Activated CD8-positive, alpha-beta memory T cell treated with anti-CD3 and anti-CD28 coated beads for 4 hours (primary cell): ENCODE results near the gene SNHG17.
A peak's percentile ranks its signal among the peaks of the same experiment; 100 is the strongest.
"Not testable (repeated sequence)": the region's sequence is repeated elsewhere in the genome, so short reads cannot be mapped to it uniquely, and the experiment has no call there.

Experiments
- DNase-seq, 2 donors: peaks; one replicate each; pipeline ENCODE4 v3.0.0-alpha.2; 2020; ENCODE audit warnings: low read depth in 2 of 2

The SNHG17 gene

GRCh38 chr20:38447931-38448675 is 13.0 kb upstream of the SNHG17 start:
- DNase-seq = no peak

- DNase-seq = no peak
Observed at GRCh38 chr20:38447251-38447661, 12.1 kb upstream of the SNHG17 start.

GRCh38 chr20:38446441-38447209 is 11.5 kb upstream of the SNHG17 start:
- DNase-seq = peak; percentile 85 to 87

GRCh38 chr20:38445901-38446425 is 10.8 kb upstream of the SNHG17 start:
- no peak for DNase-seq

GRCh38 chr20:38445381-38445796 is 10.3 kb upstream of the SNHG17 start:
- no peak for DNase-seq

GRCh38 chr20:38441916-38442315 is 6.8 kb upstream of the SNHG17 start:
- no peak for DNase-seq

- DNase-seq = not testable (repeated sequence)
Observed at GRCh38 chr20:38441110-38441509, 6.0 kb upstream of the SNHG17 start.

- DNase-seq = no peak
Observed at GRCh38 chr20:38437796-38438195, 2.7 kb upstream of the SNHG17 start.

GRCh38 chr20:38435555-38435939 is 419 bp upstream of the SNHG17 start:
- no peak for DNase-seq

- no peak for DNase-seq
Observed at GRCh38 chr20:38434301-38434741, 807 bp downstream of the SNHG17 start.

GRCh38 chr20:38433304-38433972 is 1.7 kb downstream of the SNHG17 start:
- no peak for DNase-seq

GRCh38 chr20:38432870-38433269 is 2.3 kb downstream of the SNHG17 start:
- not testable (repeated sequence) for DNase-seq

GRCh38 chr20:38432292-38432691 is 2.8 kb downstream of the SNHG17 start:
- DNase-seq = no peak

GRCh38 chr20:38430679-38431325 is 4.3 kb downstream of the SNHG17 start:
- no peak for DNase-seq

GRCh38 chr20:38429301-38429700 is 5.8 kb downstream of the SNHG17 start:
- DNase-seq = no peak

GRCh38 chr20:38428800-38429199 is 6.3 kb downstream of the SNHG17 start:
- DNase-seq = no peak

- no peak for DNase-seq
Observed at GRCh38 chr20:38427655-38428023, 7.5 kb downstream of the SNHG17 start.

- DNase-seq = no peak
Observed at GRCh38 chr20:38426006-38426897, 8.9 kb downstream of the SNHG17 start.

- DNase-seq = no peak
Observed at GRCh38 chr20:38424401-38424800, 10.7 kb downstream of the SNHG17 start.

- DNase-seq = no peak
Observed at GRCh38 chr20:38423541-38423940, 11.6 kb downstream of the SNHG17 start.

- DNase-seq = no peak
Observed at GRCh38 chr20:38421915-38422314, 13.2 kb downstream of the SNHG17 start.
